Measurements from ENCODE around the gene CELF5.
"Not testable (repeated sequence)": the region's sequence is repeated elsewhere in the genome, so short reads cannot be mapped to it uniquely, and the experiment has no call there.

DNA sequence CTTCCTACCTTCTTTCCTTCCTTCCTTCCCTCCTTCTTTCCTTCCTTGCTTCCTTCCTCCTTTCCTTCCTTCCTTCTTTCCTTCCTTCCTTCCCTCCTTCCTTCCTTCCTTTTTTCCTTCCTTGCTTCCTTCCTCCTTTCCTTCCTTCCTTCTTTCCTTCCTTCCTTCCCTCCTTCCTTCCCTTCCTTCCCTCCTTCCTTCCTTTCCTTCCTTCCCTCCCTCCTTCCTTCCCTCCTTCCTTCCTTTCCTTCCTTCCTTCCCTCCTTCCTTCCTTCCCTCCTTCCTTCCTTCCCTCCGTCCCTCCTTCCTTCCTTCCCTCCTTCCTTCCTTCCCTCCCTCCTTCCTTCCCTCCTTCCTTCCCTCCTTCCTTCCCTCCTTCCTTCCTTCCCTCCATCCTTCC is 107.8 kb downstream of the CELF5 start:
- not testable (repeated sequence) for TF ChIP-seq POLR2AphosphoS5, POLR2A (IDR thresholded peaks at IDR 0.05; ENCODE audit: low read depth, low read length)
